Measurements from ENCODE around the gene RUBCNL. TPM values are rescaled to one million over a fixed set of nuclear protein-coding genes. Genes with fewer than 3 reads are reported as not detected.
A peak's percentile ranks its signal among the peaks of the same experiment; 100 is the strongest.

Gene RUBCNL
- total RNA-seq, 2 experiments from 2014 or later, result 0.36 to 0.69 TPM

DNA sequence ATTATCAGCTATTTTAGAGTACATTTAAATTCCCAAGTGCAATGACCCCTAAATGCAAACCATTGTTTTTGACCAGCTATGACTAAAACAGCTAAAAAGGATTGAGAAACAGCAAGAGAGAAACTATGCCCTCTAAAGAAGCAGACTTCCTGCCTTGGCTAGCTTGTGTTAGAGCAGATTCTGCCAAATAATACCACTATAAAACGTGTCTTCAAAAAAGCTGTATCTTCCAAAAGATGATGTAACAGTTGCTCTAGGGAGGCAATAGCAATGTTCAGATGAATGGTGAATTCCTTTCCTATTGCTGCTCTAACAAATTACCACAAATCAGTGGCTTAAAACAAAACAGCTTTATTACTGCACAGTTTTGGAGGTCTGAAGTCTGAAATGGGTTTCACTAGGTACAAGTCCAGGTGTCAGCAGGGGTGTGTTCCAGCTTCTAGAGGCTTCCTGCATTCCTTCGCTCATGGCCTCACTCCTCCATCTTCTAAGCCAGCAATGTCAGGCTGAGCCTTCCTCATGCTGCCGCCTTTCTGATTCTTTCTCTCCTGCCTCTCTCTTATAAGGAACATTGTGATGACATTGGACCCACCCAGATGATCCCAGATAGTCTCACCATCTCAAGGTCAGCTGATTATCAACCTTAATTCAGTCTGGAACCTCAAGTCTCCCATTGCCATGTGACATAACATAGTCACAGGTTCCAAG is 90.8 kb downstream of the RUBCNL start:
- H3K4me1 Mint-ChIP-seq (ENCODE audit: low read depth), result peaks cover 58% of the 10 kb centered on the region
- Histone ChIP-seq H3K27ac (ENCODE audit: low read depth in 1 of 2, low read length in 2 of 2) (peak overlapping the region; percentile 85 to 89), H3K36me3 (ENCODE audit: insufficient read depth, low read length) (no peaks in the 10 kb centered on the region), H3K9me3 (ENCODE audit: control insufficient read depth in 1 of 2, insufficient read depth in 1 of 2, low read length in 2 of 2) (peaks cover 0 to 3% of the 10 kb centered on the region in 2 experiments), H3K27me3 (ENCODE audit: control insufficient read depth in 1 of 2, insufficient read depth in 2 of 2, low read length in 2 of 2) (no peaks in the 10 kb centered on the region), H3K4me3 (ENCODE audit: low read length) (peak overlapping the region; percentile 11), H3K4me1 (ENCODE audit: insufficient read depth, low read length) (peaks cover 41% of the 10 kb centered on the region)
- peaks cover 2% of the 10 kb centered on the region for H3K9me3 Mint-ChIP-seq
- H3K27me3 Mint-ChIP-seq, result no peaks in the 10 kb centered on the region
- peak overlapping the region; percentile 94 for H3K27ac Mint-ChIP-seq
- TF ChIP-seq, protein P1, sequence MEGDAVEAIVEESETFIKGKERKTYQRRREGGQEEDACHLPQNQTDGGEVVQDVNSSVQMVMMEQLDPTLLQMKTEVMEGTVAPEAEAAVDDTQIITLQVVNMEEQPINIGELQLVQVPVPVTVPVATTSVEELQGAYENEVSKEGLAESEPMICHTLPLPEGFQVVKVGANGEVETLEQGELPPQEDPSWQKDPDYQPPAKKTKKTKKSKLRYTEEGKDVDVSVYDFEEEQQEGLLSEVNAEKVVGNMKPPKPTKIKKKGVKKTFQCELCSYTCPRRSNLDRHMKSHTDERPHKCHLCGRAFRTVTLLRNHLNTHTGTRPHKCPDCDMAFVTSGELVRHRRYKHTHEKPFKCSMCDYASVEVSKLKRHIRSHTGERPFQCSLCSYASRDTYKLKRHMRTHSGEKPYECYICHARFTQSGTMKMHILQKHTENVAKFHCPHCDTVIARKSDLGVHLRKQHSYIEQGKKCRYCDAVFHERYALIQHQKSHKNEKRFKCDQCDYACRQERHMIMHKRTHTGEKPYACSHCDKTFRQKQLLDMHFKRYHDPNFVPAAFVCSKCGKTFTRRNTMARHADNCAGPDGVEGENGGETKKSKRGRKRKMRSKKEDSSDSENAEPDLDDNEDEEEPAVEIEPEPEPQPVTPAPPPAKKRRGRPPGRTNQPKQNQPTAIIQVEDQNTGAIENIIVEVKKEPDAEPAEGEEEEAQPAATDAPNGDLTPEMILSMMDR (IDR thresholded peaks at IDR 0.05), result no peak
- ATAC-seq (ENCODE audit: poor library complexity) (peak; percentile 60), DNase-seq (peak in 5 of 14 experiments; percentile 21 to 75 (median 69))
- CTCF ChIA-PET, result interaction anchor here (1.1 to 1.6 kb wide), 4 partner anchors 25 to 170 kb away, joined by 3 to 7 read pairs (median 6); no protein-coding TSS in a partner anchor
- H3K4me3 Mint-ChIP-seq, result peak overlapping the region; percentile 38
- POLR2A ChIA-PET, result interaction anchor here (0.5 to 4.7 kb wide), 32 partner anchors 8 to 1379 kb away, joined by 3 to 47 read pairs (median 4); partner anchors contain the start of genes LCP1, LRRC63, SLC25A30 and ZC3H13
- H3K36me3 Mint-ChIP-seq (ENCODE audit: low read depth), result peaks cover 6% of the 10 kb centered on the region
- intact Hi-C loops (cut with DNase I, micrococcal nuclease), result loop anchor here (10.0 kb wide), 2 partner anchors 111 to 241 kb away; partner anchors contain the start of genes LCP1 (in 1 of the 2) and ZC3H13 (in 1 of the 2)

DNA sequence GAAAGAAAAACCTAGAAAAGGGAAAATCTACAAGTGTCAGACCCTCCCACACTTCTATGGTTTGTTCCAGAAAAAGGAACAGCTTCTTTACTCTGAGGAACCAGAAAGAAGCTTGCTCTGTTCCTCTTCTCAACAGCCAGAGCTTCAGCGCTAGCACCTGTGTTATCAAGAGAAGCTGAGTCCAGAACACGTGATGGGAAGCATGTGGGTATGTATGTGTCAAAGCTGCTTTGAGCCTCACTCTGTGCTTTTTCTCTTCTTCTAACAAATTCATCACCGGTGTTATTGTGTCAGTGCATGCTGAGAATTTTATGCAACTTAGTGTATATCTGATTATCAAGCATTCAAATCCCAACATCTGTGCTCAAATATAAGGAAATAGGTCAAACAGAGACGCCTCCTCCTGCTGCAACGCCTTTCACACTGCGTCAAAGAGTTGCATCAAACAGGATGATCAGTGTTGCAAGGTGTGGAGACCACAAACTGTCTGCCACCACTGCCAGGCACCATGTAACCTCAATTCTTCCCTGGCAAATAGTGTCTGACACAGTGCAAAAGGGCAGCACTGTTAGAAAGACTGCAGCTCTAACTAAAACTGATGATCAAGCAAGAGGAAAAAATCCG is 91.4 kb downstream of the RUBCNL start:
- POLR2A ChIA-PET, result interaction anchor here (0.6 to 4.7 kb wide), 34 partner anchors 9 to 1378 kb away, joined by 3 to 47 read pairs (median 4); partner anchors contain the start of genes LCP1, LRRC63, SLC25A30 and ZC3H13
- Mint-ChIP-seq H3K4me3 (peak overlapping the region; percentile 38), H3K27ac (peak overlapping the region; percentile 94), H3K4me1 (ENCODE audit: low read depth) (peaks cover 58% of the 10 kb centered on the region), H3K27me3 (no peaks in the 10 kb centered on the region), H3K9me3 (peaks cover 2% of the 10 kb centered on the region), H3K36me3 (ENCODE audit: low read depth) (peaks cover 6% of the 10 kb centered on the region)
- intact Hi-C loops (cut with DNase I, micrococcal nuclease), result loop anchor here (1.0 to 10.0 kb wide), 5 partner anchors 26 to 241 kb away; partner anchors contain the start of genes LCP1 (in 2 of the 2), LRRC63 (in 1 of the 2) and ZC3H13 (in 1 of the 2)
- peak; percentile 45 to 92 (median 58) for DNase-seq
- peak overlapping the region; percentile 11 for H3K4me3 ChIP-seq (ENCODE audit: low read length)
- no peaks in the 10 kb centered on the region for H3K27me3 ChIP-seq (ENCODE audit: control insufficient read depth in 1 of 2, insufficient read depth in 2 of 2, low read length in 2 of 2)
- H3K36me3 ChIP-seq (ENCODE audit: insufficient read depth, low read length), result no peaks in the 10 kb centered on the region
- peak overlapping the region; percentile 85 to 89 for H3K27ac ChIP-seq (ENCODE audit: low read depth in 1 of 2, low read length in 2 of 2)
- ATAC-seq (ENCODE audit: poor library complexity), result peak; percentile 84
- CTCF ChIA-PET, result interaction anchor here (1.1 to 1.9 kb wide), 5 partner anchors 17 to 169 kb away, joined by 3 to 7 read pairs (median 5); no protein-coding TSS in a partner anchor
- peaks cover 0 to 3% of the 10 kb centered on the region in 2 experiments for H3K9me3 ChIP-seq (ENCODE audit: control insufficient read depth in 1 of 2, insufficient read depth in 1 of 2, low read length in 2 of 2)
- H3K4me1 ChIP-seq (ENCODE audit: insufficient read depth, low read length), result peaks cover 41% of the 10 kb centered on the region
- TF ChIP-seq, protein P1 (IDR thresholded peaks at IDR 0.05), result no peak

DNA sequence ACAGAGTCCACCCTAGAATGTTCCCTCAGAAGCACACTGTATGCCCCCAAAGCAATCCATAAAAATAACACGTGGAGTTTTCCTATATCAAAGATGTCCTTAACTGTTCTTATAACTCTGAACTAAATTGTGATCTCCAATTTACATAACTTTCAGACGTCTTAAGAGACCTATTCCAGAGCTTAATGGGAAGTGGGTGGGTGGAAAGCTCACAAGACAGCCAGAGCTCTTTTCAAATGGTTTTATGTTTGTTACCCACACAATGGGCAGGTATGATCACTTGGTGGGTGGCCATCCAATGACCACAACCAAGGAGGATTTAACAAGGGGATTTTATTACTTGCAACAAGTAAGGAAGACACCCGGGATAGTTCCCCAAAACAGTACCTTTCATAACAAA is 93.6 kb downstream of the RUBCNL start:
- Mint-ChIP-seq H3K4me1 (ENCODE audit: low read depth) (peaks cover 63% of the 10 kb centered on the region), H3K27ac (peak overlapping the region; percentile 94), H3K9me3 (no peaks in the 10 kb centered on the region), H3K36me3 (ENCODE audit: low read depth) (no peaks in the 10 kb centered on the region), H3K27me3 (no peaks in the 10 kb centered on the region), H3K4me3 (peak overlapping the region; percentile 70)
- intact Hi-C loops (cut with DNase I, micrococcal nuclease), result loop anchor here (5.0 to 10.0 kb wide), 4 partner anchors 76 to 241 kb away; partner anchors contain the start of genes ZC3H13 (in 2 of the 2) and LCP1 (in 1 of the 2)
- POLR2A ChIA-PET, result interaction anchor here (1.1 to 4.7 kb wide), 5 partner anchors 13 to 134 kb away, joined by 3 to 47 read pairs (median 6); partner anchors contain the start of gene LCP1
- H3K4me1 ChIP-seq (ENCODE audit: insufficient read depth, low read length), result peaks cover 44% of the 10 kb centered on the region
- H3K27me3 ChIP-seq (ENCODE audit: control insufficient read depth in 1 of 2, insufficient read depth in 2 of 2, low read length in 2 of 2), result no peaks in the 10 kb centered on the region
- no peaks in the 10 kb centered on the region for H3K9me3 ChIP-seq (ENCODE audit: control insufficient read depth in 1 of 2, insufficient read depth in 1 of 2, low read length in 2 of 2)
- DNase-seq (no peak), ATAC-seq (ENCODE audit: poor library complexity) (no peak)
- CTCF ChIA-PET, result interaction anchor here (2.3 kb wide), 1 partner anchor 133 kb away, joined by 8 read pairs; no protein-coding TSS in a partner anchor
- H3K4me3 ChIP-seq (ENCODE audit: low read length), result no peak overlapping the region
- no peaks in the 10 kb centered on the region for H3K36me3 ChIP-seq (ENCODE audit: insufficient read depth, low read length)
- H3K27ac ChIP-seq (ENCODE audit: low read depth in 1 of 2, low read length in 2 of 2), result no peak overlapping the region
- TF ChIP-seq, protein P1 (IDR thresholded peaks at IDR 0.05), result no peak

Data from CD4-positive, alpha-beta T cell (primary cell).